Body of pancreas (tissue), 4 donors: ENCODE measurements around the gene CMKLR1.

ENCODE experiments used
- CTCF ChIP-seq, 7 experiments: fragments of 450-650 bp in 4 of 7; fragments of 200-600 bp in 3 of 7; sonication (generic) in 3 of 7; IDR thresholded peaks; one replicate each; pipeline ENCODE4 v1.5.1; 2016 to 2019; ENCODE audit warnings: antibody characterized with exemption in 7 of 7
- POLR2A ChIP-seq, 3 donors: fragments of 450-650 bp; IDR thresholded peaks; one replicate each; pipeline ENCODE4 v1.6.1; 2016; ENCODE audit warnings: antibody characterized with exemption in 3 of 3, mild to moderate bottlenecking in 2 of 3

DNA sequence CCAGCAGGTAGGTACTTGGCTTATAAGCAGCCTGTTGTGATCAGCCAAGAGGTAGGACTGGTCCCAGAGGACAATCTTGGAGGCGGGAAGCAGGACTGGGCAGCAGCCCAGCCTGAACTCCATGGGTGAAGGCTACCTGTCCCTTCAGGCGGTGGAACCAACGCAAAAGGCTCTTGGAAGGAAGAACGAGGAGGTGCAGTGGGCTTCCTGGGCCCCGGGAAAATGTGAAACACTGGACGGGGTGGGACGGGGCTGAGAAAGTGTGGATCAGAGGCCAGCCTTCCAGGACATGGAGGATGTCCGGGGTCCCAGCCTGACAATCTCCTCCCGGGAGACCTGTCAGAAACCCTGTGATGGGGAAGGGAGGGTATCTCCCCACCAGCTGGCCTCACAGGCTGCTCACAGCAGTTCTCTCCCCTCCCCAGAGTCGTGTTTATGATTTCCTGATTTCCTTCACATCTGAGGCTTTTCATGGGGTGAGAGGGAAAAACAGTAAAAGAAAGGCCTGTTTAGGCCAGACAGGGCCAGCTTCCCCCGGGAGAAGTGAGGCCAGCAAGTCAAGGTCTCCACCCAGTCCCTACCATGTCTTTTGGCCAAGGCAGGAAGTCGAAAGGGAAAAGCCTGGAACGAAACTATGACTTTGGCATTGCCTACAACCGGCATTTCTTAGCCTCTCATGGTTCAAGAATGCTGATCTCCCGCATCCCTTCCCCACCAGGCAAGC lies 11.3 kb downstream of the CMKLR1 start:
- TF ChIP-seq CTCF (IDR thresholded peaks at IDR 0.05) (no peak), POLR2A (IDR thresholded peaks at IDR 0.05) (no peak)
